GM18502 (cell line): ENCODE results near the gene KIF16B.
A peak's percentile ranks its signal among the peaks of the same experiment; 100 is the strongest.

Source experiments
- ATAC-seq: cut with Tn5 transposase; IDR thresholded peaks from one replicate; pipeline ENCODE4 v1.9.1; 2021; ENCODE audit warnings: mild to moderate bottlenecking; ENCODE audit not compliant: unreplicated experiment, poor library complexity

KIF16B gene

GRCh38 chr20:16407251-16408067 lies 165.8 kb downstream of the KIF16B start:
- no peak for ATAC-seq

GRCh38 chr20:16405254-16405653 lies 168.0 kb downstream of the KIF16B start:
- ATAC-seq = no peak

GRCh38 chr20:16404640-16405039 lies 168.6 kb downstream of the KIF16B start:
- ATAC-seq = no peak

GRCh38 chr20:16404171-16404570 lies 169.1 kb downstream of the KIF16B start:
- ATAC-seq = no peak

GRCh38 chr20:16400234-16400633 lies 173.0 kb downstream of the KIF16B start:
- no peak for ATAC-seq

DNA sequence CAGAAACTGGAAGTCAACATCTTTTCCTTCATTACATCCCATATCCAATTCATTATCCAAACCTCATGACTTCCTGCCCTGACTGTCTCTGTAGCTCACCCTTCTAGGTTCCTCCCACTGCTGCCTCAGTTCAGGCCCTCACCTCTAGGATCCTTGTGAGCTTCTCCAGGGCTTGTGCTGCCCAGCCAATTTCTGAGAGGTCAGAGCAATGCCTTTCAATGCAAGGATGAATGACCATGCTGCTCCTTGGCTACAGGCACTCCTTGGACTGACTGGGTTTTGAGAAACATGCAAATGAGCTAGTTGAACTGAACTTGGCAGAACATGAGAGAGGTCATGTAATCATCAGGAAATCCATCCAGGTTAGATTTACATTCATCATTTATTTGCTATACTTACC lies 173.4 kb downstream of the KIF16B start:
- ATAC-seq = no peak

- ATAC-seq = no peak
Observed at GRCh38 chr20:16397086-16397485, 176.2 kb downstream of the KIF16B start.

- ATAC-seq = no peak
Observed at GRCh38 chr20:16395366-16395765, 177.9 kb downstream of the KIF16B start.

DNA sequence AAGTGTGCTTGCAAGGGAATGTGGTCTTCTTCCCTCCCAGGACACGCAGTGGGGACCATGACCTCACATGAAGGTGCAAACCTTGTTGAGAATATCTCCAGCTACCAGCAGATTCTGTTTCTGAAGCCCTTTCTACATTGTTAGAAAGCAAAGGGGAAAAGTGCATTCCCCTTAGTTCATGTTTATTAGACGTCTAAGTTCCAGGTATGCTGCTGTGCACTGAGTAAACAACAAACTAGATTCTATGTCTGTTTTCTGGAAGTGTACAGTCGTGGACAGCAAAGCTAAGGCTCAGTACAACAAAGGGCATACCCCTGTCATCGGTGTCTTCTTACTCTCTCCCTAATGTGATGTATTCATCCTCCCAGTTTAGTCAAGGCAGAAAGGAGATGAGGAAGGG lies 178.5 kb downstream of the KIF16B start:
- ATAC-seq = no peak

GRCh38 chr20:16393836-16394235 lies 179.4 kb downstream of the KIF16B start:
- ATAC-seq = no peak

DNA sequence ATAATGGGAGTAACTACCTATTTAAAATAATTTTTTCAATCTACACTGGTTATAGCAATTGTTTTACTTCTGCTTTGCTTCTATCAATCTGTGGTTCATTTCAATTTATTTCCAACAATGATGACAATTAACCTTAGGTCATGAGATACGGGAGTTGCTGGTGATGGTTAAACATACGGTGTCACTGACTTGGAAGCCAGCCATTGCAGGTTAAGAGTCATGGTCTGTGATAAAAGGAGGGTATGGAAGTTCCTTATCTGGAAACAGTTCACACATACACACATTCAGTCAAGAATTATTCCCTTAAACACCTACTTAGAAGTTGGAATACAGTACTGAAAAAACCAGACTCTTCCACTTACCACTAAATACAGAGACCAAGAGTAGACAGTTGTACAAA lies 180.0 kb downstream of the KIF16B start:
- ATAC-seq = no peak

DNA sequence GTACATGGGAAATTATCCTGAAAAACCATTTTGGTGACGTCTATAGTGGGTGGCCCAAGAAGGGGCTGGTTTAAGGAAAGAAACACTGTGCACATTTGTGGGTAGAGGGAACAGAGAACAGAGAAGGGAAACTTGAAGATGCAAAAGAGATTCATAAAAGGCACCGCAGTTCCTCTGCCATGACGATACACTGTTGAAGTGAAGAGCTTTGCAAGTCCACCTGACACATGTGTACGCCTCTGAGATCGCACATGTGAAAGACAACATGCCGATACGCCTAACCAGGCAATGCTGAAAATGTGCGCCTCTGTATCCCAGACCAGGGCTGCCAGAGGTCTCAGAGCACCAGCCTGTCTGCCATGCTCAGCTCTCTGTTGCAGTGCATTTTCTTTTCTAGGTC lies 180.9 kb downstream of the KIF16B start:
- ATAC-seq = peak; percentile 96

DNA sequence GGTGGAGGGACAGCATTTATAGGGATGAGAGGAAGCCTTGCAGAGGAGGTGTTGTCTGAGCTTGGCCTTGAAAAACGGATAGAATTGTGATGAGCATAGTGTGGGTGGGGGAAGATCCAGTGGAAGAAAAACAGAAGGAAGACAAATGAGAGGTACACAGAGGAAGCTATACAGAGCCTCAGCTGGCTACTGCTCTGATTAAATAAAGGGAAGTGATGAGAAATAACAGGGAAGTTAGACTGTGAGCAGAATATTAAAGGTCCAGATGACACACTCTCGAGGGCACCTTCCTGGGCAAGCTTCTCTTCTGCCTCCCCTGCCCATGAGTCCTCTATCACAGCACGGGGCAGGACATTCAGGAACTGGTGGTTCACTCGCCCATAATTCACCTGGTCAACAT lies 182.3 kb downstream of the KIF16B start:
- no peak for ATAC-seq

DNA sequence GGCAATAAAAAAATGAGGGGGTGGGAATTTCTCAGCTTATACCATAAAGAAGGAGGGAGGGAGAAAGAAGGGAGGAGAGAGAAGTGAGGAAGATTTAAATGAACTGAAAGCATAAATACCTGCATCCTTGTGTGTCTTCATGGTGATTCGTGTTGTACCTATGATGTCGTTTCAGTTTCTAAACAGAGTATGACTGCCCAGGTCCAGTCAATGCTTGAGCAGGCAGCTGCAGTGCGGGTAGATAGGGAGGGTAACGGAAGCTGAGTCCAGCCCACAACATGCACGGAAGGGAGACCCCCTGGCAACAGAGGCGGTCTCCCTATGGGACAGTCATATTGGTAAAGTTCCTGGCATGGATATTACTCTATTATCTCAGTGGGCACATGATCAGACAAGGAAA lies 184.5 kb downstream of the KIF16B start:
- ATAC-seq = no peak

DNA sequence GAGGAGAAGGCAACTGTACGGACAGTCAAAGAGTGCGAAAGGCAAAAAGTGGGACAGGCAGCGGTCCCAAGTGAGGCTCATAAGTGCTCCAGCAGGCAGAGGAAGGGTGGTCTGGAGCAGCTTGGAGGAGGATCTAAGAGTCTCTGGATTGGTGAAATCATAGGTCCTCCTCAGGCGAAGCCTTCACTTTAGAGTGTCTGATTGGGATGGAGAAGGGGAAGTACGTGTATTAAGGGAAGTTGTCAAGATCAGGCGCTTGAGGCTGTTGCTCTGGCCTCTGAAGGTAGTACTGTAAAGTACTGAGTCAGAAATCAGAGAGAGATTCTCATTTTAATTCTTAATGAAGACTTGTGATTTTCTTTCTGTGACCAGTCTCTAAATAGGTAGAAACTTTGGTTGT lies 185.6 kb downstream of the KIF16B start:
- ATAC-seq = no peak

DNA sequence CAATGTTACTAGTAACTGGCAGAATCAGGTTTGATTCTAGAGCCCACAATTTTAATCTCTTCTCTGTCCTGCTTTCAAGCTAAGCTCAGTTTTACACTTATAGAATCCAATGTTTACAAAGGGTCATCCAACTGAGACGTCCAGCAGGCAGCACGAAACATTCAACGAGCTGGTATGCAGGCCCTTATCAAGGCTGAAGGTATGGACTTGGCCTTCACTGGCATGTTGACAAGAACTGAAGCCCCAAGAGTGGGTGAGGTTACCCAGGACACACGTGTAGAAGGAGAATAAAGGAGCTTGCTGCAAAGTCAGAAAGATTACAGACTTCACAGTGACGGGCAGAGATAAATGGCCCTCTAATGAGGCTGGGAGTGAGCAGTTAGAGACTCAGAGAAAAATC lies 187.4 kb downstream of the KIF16B start:
- no peak for ATAC-seq

- no peak for ATAC-seq
Observed at GRCh38 chr20:16385462-16385861, 187.8 kb downstream of the KIF16B start.

GRCh38 chr20:16381444-16381843 lies 191.8 kb downstream of the KIF16B start:
- no peak for ATAC-seq

GRCh38 chr20:16378712-16379370 lies 194.4 kb downstream of the KIF16B start:
- ATAC-seq = no peak

GRCh38 chr20:16378122-16378521 lies 195.1 kb downstream of the KIF16B start:
- ATAC-seq = no peak

DNA sequence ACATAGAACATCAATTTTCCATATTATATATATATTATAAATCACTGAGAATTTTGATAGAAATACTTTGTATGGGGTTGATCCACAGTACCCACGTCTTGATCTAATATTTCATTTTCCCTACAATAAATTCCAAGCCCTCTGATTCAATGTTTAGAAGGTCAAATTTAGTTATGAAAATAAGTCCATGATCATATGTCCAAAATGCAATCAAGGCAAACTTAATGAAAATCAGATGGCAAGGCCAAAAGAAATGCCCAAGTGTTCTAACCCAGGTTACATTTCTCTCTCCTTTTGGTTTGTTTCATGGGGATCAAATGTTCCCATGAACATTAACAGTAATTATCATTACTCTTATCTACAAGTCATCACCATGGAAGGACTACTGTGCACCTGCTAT lies 203.8 kb downstream of the KIF16B start:
- no peak for ATAC-seq
